ENCODE measurements around the gene RINL.

GRCh38 chr19:38853214-38853613 lies 24.9 kb downstream of the RINL start:
- no peak for TF ChIP-seq CTCF (IDR thresholded peaks at IDR 0.05)
- no peak for TF ChIP-seq TCF12 (IDR thresholded peaks at IDR 0.05)
- TF ChIP-seq, protein P1, sequence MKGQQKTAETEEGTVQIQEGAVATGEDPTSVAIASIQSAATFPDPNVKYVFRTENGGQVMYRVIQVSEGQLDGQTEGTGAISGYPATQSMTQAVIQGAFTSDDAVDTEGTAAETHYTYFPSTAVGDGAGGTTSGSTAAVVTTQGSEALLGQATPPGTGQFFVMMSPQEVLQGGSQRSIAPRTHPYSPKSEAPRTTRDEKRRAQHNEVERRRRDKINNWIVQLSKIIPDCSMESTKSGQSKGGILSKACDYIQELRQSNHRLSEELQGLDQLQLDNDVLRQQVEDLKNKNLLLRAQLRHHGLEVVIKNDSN (IDR thresholded peaks at IDR 0.05; ENCODE audit: borderline replicate concordance, low read depth): no peak
- TF ChIP-seq PBX3 (IDR thresholded peaks at IDR 0.05): no peak
- TF ChIP-seq TAF1 (IDR thresholded peaks at IDR 0.05; ENCODE audit: borderline replicate concordance, low read depth, low read length): no peak
- TF ChIP-seq RFX5 (IDR thresholded peaks at IDR 0.05; ENCODE audit: low read length): no peak
- no peak for TF ChIP-seq SIN3A (IDR thresholded peaks at IDR 0.05; ENCODE audit: borderline replicate concordance, low read depth, low read length)
- TF ChIP-seq, protein P2, sequence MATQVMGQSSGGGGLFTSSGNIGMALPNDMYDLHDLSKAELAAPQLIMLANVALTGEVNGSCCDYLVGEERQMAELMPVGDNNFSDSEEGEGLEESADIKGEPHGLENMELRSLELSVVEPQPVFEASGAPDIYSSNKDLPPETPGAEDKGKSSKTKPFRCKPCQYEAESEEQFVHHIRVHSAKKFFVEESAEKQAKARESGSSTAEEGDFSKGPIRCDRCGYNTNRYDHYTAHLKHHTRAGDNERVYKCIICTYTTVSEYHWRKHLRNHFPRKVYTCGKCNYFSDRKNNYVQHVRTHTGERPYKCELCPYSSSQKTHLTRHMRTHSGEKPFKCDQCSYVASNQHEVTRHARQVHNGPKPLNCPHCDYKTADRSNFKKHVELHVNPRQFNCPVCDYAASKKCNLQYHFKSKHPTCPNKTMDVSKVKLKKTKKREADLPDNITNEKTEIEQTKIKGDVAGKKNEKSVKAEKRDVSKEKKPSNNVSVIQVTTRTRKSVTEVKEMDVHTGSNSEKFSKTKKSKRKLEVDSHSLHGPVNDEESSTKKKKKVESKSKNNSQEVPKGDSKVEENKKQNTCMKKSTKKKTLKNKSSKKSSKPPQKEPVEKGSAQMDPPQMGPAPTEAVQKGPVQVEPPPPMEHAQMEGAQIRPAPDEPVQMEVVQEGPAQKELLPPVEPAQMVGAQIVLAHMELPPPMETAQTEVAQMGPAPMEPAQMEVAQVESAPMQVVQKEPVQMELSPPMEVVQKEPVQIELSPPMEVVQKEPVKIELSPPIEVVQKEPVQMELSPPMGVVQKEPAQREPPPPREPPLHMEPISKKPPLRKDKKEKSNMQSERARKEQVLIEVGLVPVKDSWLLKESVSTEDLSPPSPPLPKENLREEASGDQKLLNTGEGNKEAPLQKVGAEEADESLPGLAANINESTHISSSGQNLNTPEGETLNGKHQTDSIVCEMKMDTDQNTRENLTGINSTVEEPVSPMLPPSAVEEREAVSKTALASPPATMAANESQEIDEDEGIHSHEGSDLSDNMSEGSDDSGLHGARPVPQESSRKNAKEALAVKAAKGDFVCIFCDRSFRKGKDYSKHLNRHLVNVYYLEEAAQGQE (IDR thresholded peaks at IDR 0.05; ENCODE audit: low read depth, low read length): no peak
- TF ChIP-seq JUND (IDR thresholded peaks at IDR 0.05): no peak
